Esophagus (tissue), 2 donors: Measurements from ENCODE around the gene AVPR2. TPM values are rescaled to one million over a fixed set of nuclear protein-coding genes. Genes with fewer than 3 reads are reported as not detected.

Source experiments
- H3K27ac ChIP-seq, 2 donors: one replicate each; pipeline ENCODE4 v1.5.1; 2013; ENCODE audit warnings: low read depth in 2 of 2, mild to moderate bottlenecking in 2 of 2, inconsistent platforms in 1 of 2, low read length in 1 of 2, moderate library complexity in 1 of 2
- H3K27me3 ChIP-seq, 2 donors: one replicate each; pipeline ENCODE4 v1.6.1; 2013; ENCODE audit warnings: low read length in 2 of 2, control low read depth in 1 of 2, mild to moderate bottlenecking in 1 of 2; ENCODE audit not compliant: insufficient read depth in 2 of 2, control insufficient read depth in 1 of 2
- H3K36me3 ChIP-seq, 2 donors: one replicate each; pipeline ENCODE4 v1.6.1; 2013; ENCODE audit warnings: low read length in 1 of 2; ENCODE audit not compliant: control insufficient read depth in 2 of 2, insufficient read depth in 2 of 2
- H3K4me1 ChIP-seq, 2 donors: one replicate each; pipeline ENCODE4 v1.6.1; 2013; ENCODE audit warnings: low read length in 1 of 2; ENCODE audit not compliant: control insufficient read depth in 2 of 2, insufficient read depth in 2 of 2
- H3K4me3 ChIP-seq, 2 donors: one replicate each; pipeline ENCODE4 v1.5.1; 2013; ENCODE audit warnings: low read length in 2 of 2, mild to moderate bottlenecking in 2 of 2, low read depth in 1 of 2, moderate library complexity in 1 of 2
- H3K9me3 ChIP-seq, 2 donors: one replicate each; pipeline ENCODE4 v1.6.1; 2013; ENCODE audit warnings: mild to moderate bottlenecking in 2 of 2, low read depth in 1 of 2, low read length in 1 of 2, moderate library complexity in 1 of 2; ENCODE audit not compliant: control insufficient read depth in 2 of 2, insufficient read depth in 1 of 2
- WGBS, 2 donors: extraction: QIAGEN DNeasy Blood & Tissue Kit; methylation state at CpG; one replicate each; pipeline ENCODE4 v1.1.7; 2013; 5-methylcytosine and 5-hydroxymethylcytosine counted together
- polyA plus RNA-seq, 2 donors: library from polyadenylated mRNA; stranded (reverse); fragments of 200-250 nt; gene quantifications; one replicate each; pipeline ENCODE4 v1.2.3, GENCODE V29; 2013
- donor health status: healthy with polysubstance abuse.
- donor health status: Bipolar disorder and iron deficiency.

The AVPR2 gene
- polyA plus RNA-seq, 2 donors = 0.45 to 0.68 TPM

DNA sequence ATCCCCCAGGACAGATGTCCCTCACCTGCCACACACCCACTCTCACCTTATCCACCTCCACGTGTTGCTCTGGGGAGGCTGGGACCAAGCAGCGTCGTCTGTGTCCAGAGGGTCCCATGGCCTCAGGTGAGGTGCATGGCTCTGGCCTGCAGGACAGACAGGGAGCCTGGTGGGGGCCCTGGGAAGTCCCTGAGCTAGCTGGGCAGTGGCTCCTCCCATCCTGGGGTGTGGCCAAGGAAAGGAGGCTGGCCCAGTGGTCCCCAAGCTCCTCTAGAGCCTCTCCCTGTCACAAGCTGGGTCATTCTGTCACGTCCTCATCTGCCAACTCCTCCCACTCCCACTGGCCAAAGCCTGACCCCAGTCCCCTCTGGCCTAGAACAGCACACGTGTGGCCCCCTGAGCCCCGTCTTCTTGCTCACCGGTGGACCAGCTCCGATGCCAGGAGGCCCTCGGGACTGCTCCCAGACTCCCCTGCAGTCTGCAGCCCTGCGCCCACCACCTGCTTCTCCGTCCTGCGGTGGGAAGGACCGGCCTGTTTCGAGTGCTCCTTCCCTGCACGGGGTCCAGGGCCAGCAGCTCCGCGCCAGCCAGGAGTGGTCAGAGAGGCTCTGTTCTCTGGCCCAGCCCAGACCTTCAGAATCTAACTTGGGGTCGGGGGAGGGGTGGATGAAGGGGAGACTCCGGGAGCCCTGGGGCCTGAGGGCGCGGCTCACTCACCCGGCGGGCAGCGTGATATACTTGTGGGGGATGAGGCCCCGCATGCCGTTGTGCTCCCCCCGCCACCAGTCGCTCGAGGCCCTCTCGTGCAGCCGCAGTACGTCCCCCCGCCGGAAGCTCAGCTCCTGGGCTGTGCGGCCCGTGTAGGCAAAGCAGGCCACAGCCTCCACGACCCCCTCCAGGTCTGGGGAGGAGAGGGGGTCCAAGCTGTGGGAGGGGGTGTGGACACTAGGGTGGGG lies 4.8 kb downstream of the AVPR2 start:
- Histone ChIP-seq H3K9me3 (no peaks in the 10 kb centered on the region), H3K27me3 (no peaks in the 10 kb centered on the region), H3K36me3 (no peaks in the 10 kb centered on the region), H3K4me3 (no peak overlapping the region), H3K4me1 (peaks cover 0 to 5% of the 10 kb centered on the region in 2 donors), H3K27ac (no peak overlapping the region)
- WGBS, 2 donors = 78 to 83% methylated on average over 31 to 37 of the region's 37 CpGs

DNA sequence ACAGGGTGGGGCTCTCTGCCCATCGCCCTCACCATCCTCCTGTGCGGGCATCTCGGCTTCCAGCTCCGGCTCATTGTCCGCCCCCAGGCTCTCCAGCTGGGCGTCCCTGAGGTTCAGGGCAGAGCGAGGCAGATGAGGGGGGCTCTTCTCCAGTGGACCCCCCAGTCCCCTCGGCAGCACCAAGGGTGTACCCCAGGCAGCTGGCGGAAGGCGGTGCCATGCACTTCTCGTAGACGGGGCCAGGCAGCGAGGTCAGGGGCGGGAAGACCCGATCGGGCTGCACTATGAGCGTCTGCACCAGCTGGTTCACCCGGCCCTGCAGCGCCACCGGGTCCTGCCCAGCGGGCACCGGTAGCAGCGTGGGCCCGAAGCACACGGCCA lies 5.5 kb downstream of the AVPR2 start:
- Histone ChIP-seq H3K27ac (no peak overlapping the region), H3K9me3 (no peaks in the 10 kb centered on the region), H3K27me3 (no peaks in the 10 kb centered on the region), H3K4me1 (peaks cover 0 to 5% of the 10 kb centered on the region in 2 donors), H3K4me3 (no peak overlapping the region), H3K36me3 (no peaks in the 10 kb centered on the region)
- WGBS, 2 donors = 93 to 94% methylated on average over 25 of the region's 25 CpGs

DNA sequence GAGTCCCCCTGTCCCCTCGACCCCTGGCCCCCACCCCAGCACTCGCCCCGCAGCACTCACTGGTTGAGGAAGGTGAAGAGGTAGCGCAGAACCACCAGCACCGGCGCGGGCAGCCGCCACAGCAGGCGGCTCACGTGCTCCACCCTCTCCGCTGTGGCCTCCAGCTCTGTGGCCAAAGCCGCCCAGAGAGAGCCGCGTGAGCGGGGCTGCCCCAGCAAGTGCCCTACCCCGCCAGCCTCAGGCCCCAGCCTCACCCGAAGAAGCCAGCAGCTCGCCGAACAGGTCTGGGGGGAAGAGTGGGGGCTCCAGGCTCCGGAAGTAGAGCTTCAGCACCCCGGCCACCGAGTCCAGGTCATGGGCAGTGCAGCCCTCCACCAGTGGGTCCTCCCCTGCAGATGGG lies 6.0 kb downstream of the AVPR2 start:
- no peaks in the 10 kb centered on the region for H3K9me3 ChIP-seq
- WGBS, 2 donors = 91 to 93% methylated on average over 22 of the region's 22 CpGs
- no peaks in the 10 kb centered on the region for H3K27me3 ChIP-seq
- no peak overlapping the region for H3K27ac ChIP-seq
- H3K4me1 ChIP-seq = peaks cover 0 to 5% of the 10 kb centered on the region in 2 donors
- no peaks in the 10 kb centered on the region for H3K36me3 ChIP-seq
- no peak overlapping the region for H3K4me3 ChIP-seq

DNA sequence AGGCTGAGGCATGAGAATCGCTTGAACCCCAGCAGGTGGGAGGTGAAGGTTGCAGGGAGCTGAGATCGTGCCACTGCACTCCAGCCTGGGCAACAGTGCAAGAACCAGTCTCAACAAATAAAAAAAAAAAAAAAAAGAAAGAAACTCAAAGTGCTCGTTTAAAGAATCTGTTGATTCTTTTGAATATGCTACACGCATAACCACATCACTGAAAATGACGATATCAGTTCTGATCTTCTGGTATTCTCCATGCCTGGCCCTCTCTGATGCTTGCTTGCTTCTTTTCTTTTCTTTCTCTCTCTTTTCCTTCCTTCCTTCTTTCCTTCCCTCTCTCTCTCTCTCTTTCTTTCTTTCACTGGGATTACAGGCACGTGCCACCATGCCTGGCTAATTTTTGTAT lies 7.3 kb downstream of the AVPR2 start:
- 83 to 85% methylated on average over 6 of the region's 6 CpGs for WGBS, 2 donors
- Histone ChIP-seq H3K4me3 (no peak overlapping the region), H3K27ac (no peak overlapping the region), H3K9me3 (no peaks in the 10 kb centered on the region), H3K27me3 (no peaks in the 10 kb centered on the region), H3K36me3 (no peaks in the 10 kb centered on the region), H3K4me1 (peaks cover 0 to 2% of the 10 kb centered on the region in 2 donors)

DNA sequence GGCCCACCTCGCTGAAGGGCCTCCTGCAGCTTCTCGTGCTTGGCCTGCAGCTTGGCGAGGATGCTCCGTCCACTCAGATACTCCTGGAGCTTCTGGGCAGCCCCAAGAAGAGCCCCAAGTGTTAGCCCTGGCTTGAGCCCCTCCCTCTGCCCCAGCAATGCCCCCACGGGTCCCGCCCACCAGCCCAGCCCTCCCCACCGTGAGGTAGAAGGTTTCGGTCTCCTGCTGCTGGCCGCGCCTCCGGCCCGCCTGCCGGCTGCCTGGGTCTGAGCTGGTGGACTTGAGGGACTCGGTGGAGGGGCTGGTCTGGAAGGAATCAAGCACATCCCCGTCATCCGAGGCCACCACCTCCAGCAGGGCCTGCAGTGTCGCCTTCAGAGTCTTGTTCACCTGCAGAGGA lies 8.7 kb downstream of the AVPR2 start:
- Histone ChIP-seq H3K4me1 (no peaks in the 10 kb centered on the region), H3K9me3 (no peaks in the 10 kb centered on the region), H3K27me3 (no peaks in the 10 kb centered on the region), H3K4me3 (no peak overlapping the region), H3K27ac (no peak overlapping the region), H3K36me3 (no peaks in the 10 kb centered on the region)
- 80% methylated on average over 14 to 17 of the region's 17 CpGs for WGBS, 2 donors

DNA sequence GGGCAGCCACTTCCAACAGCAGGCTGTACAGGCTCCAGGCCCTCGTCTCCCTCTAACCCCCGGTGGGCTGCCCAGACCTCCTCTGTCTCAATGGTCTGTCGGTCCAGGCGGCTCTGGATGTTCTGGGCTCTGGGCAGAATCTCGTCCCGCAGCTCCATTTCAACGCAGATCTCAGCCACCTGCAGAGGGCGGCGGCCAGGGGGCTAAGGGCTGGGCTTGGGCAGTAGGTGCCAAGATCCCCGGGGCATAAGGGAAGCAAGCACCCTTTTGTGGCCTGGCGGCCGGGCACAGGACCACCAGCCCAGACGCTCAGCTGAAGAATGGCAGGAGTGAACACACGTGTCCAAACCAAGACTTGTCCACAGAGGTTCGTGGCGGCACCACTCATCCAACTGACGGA lies 9.2 kb downstream of the AVPR2 start:
- no peaks in the 10 kb centered on the region for H3K9me3 ChIP-seq
- H3K4me1 ChIP-seq = no peaks in the 10 kb centered on the region
- no peak overlapping the region for H3K4me3 ChIP-seq
- WGBS, 2 donors = 90 to 91% methylated on average over 15 to 17 of the region's 17 CpGs
- no peak overlapping the region for H3K27ac ChIP-seq
- no peaks in the 10 kb centered on the region for H3K36me3 ChIP-seq
- H3K27me3 ChIP-seq = no peaks in the 10 kb centered on the region

DNA sequence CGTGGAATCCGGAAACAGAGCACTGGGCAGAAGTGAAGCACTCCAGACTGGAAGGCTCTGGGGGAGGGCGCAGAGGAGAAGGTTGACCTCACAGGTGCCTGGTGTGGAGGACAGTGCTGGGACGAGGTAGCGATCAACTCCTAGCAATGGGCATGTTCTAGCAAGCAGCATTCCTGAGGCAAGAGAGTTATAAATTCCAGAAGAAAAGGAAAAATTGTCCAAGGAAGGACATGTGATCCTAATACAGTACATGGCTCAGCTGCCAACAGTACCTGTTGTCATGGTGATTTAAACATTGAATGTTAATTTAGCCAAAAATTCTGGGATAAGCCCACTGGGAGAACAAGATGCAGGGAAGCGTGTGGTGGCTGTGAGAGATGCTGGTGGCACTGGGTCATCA lies 13.4 kb downstream of the AVPR2 start:
- peaks cover 0 to 4% of the 10 kb centered on the region in 2 donors for H3K27me3 ChIP-seq
- no peak overlapping the region for H3K4me3 ChIP-seq
- no peaks in the 10 kb centered on the region for H3K36me3 ChIP-seq
- WGBS, 2 donors = 62 to 69% methylated on average over 6 of the region's 6 CpGs
- H3K9me3 ChIP-seq = no peaks in the 10 kb centered on the region
- H3K27ac ChIP-seq = no peak overlapping the region
- H3K4me1 ChIP-seq = no peaks in the 10 kb centered on the region

DNA sequence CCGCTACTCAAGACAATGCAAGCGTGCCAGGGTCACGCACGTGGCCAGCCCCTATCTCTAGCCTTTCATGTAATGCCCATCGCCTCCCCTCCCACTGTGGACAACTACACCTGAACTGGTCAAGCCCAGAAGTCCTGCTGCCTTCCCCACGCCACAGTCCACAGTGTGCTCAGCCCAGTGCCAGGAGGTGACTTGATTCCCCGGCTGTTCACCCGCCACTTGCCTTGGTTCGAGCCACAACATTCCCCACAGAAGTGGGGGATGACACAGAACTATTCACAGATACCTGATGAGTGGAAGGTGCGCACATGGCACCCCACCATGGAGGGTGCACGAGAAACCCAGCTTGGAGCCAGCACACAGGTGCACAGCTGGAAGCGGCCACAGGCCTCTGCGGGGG lies 14.8 kb downstream of the AVPR2 start:
- Histone ChIP-seq H3K36me3 (no peaks in the 10 kb centered on the region), H3K27ac (no peak overlapping the region), H3K27me3 (peaks cover 0 to 4% of the 10 kb centered on the region in 2 donors), H3K9me3 (no peaks in the 10 kb centered on the region), H3K4me1 (peaks cover 0 to 3% of the 10 kb centered on the region in 2 donors), H3K4me3 (no peak overlapping the region)
- 89 to 96% methylated on average over 13 of the region's 13 CpGs for WGBS, 2 donors

DNA sequence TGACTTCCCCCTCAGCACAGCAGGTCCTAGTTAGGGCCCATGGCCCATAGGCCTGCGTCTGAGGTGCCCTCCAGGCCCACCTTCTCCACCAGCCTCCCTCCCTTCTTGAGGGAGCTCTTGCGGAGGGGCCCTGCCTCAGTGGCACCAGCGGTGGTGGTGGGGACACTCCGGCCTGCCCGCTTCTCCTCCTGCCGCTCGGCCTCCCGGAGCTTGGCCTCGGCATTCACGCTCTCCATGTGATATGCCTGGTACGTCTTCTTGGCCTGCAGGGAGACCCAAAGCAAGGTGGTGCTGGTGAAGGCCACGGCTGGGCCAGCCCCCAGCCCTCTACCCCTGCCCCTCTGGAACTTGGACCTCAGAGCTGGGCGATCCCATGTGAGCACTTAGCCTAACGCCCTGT lies 16.1 kb downstream of the AVPR2 start:
- no peak overlapping the region for H3K27ac ChIP-seq
- H3K27me3 ChIP-seq = peaks cover 0 to 4% of the 10 kb centered on the region in 2 donors
- no peaks in the 10 kb centered on the region for H3K9me3 ChIP-seq
- H3K4me1 ChIP-seq = peaks cover 0 to 3% of the 10 kb centered on the region in 2 donors
- no peak overlapping the region for H3K4me3 ChIP-seq
- H3K36me3 ChIP-seq = no peaks in the 10 kb centered on the region
- WGBS, 2 donors = 86 to 94% methylated on average over 14 of the region's 14 CpGs

DNA sequence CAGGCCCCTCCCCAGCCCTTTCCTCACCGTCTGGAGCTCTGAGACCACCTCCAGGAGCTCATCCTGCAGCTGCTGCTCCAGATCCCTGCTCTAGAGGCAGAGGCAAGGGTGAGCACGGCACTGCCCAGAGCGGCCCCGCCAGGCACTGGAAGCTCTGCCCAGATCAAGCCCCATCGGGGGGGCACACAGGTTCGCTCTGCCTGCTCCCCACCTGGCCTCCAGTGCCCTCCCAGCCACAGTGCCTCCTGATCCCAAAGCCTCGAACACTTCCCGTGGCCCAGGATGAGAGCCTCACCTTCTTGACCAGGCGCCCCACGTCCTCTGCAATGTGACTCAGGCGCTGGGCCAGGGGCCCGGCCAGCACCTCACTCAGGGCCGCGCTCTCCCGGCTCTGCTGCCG lies 16.6 kb downstream of the AVPR2 start:
- H3K27ac ChIP-seq = no peak overlapping the region
- 59 to 80% methylated on average over 15 to 16 of the region's 16 CpGs for WGBS, 2 donors
- no peak overlapping the region for H3K4me3 ChIP-seq
- no peaks in the 10 kb centered on the region for H3K36me3 ChIP-seq
- H3K27me3 ChIP-seq = peaks cover 0 to 4% of the 10 kb centered on the region in 2 donors
- no peaks in the 10 kb centered on the region for H3K9me3 ChIP-seq
- H3K4me1 ChIP-seq = peaks cover 0 to 3% of the 10 kb centered on the region in 2 donors
